Measurements from ENCODE around the gene PRPF31. TPM values are rescaled to one million over a fixed set of nuclear protein-coding genes. Genes with fewer than 3 reads are reported as not detected.

PRPF31 gene
- total RNA-seq, 1 experiment from 2014 or later, result 84.4 TPM

DNA sequence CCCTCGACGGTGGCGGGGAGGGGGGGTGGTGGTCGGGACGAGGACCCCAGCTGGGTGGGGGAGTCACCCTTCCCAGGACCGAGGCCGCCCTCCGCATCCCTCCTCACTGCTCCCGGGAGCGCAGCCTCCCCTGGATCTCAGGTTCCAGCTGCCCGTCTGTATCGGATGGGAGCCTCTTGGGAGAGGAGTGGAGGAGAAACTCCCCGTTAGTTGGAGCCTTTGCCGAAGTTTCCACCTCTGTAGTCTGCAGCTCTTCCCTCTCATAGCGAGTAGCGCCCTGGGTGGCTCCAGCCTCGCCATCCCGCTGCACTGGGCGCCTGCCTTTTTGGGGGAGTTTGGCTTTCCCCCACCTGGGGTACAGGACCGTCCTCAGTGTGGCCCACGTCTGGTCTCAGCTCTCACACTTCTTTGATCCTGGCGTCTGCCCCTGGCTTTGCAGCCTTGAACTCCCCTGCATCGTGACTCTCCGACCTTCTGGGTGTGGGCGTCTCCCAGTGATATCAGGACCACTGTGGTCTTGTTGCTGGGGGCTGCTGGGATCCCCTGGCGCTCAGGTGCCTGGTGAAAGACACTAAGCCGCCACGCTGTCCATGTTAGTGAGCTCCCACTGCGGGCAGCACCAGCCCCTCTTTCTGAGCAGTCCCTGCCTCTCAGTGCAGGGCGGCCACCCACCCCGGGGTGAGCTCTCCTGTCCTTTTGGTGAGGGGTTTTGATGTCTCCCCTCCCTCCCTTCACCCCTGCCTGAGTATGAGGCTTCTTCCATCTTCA lies 23.1 kb downstream of the PRPF31 start:
- TF ChIP-seq, protein P1, sequence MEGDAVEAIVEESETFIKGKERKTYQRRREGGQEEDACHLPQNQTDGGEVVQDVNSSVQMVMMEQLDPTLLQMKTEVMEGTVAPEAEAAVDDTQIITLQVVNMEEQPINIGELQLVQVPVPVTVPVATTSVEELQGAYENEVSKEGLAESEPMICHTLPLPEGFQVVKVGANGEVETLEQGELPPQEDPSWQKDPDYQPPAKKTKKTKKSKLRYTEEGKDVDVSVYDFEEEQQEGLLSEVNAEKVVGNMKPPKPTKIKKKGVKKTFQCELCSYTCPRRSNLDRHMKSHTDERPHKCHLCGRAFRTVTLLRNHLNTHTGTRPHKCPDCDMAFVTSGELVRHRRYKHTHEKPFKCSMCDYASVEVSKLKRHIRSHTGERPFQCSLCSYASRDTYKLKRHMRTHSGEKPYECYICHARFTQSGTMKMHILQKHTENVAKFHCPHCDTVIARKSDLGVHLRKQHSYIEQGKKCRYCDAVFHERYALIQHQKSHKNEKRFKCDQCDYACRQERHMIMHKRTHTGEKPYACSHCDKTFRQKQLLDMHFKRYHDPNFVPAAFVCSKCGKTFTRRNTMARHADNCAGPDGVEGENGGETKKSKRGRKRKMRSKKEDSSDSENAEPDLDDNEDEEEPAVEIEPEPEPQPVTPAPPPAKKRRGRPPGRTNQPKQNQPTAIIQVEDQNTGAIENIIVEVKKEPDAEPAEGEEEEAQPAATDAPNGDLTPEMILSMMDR (conservative IDR thresholded peaks at IDR 0.05), result no peak
- H4K91ac ChIP-seq (ENCODE audit: insufficient read length, low read depth, low read length), result no peak overlapping the region
- no peak overlapping the region for H2BK12ac ChIP-seq (ENCODE audit: insufficient read length, low read depth, low read length)
- H4K20me1 ChIP-seq (ENCODE audit: control insufficient read depth, insufficient read depth, insufficient read length), result peaks cover under 1% of the 10 kb centered on the region
- H2BK20ac ChIP-seq (ENCODE audit: low read depth, low read length, poor library complexity, severe bottlenecking), result no peak overlapping the region
- no peak overlapping the region for H2BK15ac ChIP-seq (ENCODE audit: low read depth, low read length)
- H3T11ph ChIP-seq (ENCODE audit: low read length), result no peak overlapping the region
- peak overlapping the region; percentile 28 for H3K4me2 ChIP-seq (ENCODE audit: insufficient read depth, insufficient read length, low read length)
- H2BK120ac ChIP-seq (ENCODE audit: low read depth, low read length, poor library complexity, severe bottlenecking), result no peak overlapping the region
- no peak overlapping the region for H3K23ac ChIP-seq (ENCODE audit: insufficient read length, low read depth, low read length)
- no peak overlapping the region for H2AFZ ChIP-seq (ENCODE audit: low read length)
- no peak overlapping the region for H3K4ac ChIP-seq (ENCODE audit: low read depth, low read length)
- no peak overlapping the region for H3K27ac ChIP-seq (ENCODE audit: insufficient read length, low read depth, low read length)
- no peak overlapping the region; the same call in 1 of the 2 replicates for H3K14ac ChIP-seq (ENCODE audit: insufficient read depth, low read length)
- peaks cover under 1% of the 10 kb centered on the region for H3K9me3 ChIP-seq (ENCODE audit: control insufficient read depth, low read depth, low read length)
- Mint-ChIP-seq H3K9me3 (peaks cover 6% of the 10 kb centered on the region in 2 experiments), H3K4me1 (peaks cover 37 to 39% of the 10 kb centered on the region in 2 experiments), H3K4me3 (peak overlapping the region; percentile 80 to 93), H3K36me3 (ENCODE audit: insufficient read depth in 1 of 3, low read depth in 3 of 3) (peaks cover 36 to 52% (median 39%) of the 10 kb centered on the region in 3 experiments), H3K27ac (peak overlapping the region; percentile 57 to 95 (median 91); a peak in 6 of 7 replicates), H3K27me3 (ENCODE audit: low read depth) (no peaks in the 10 kb centered on the region; the same call in 1 of the 2 replicates)
- H3K9ac ChIP-seq (ENCODE audit: extremely low read depth, insufficient read length, low read length), result no peak overlapping the region
- no peak overlapping the region for H2AK5ac ChIP-seq (ENCODE audit: insufficient read length, low read length)
- H3K4me1 ChIP-seq (ENCODE audit: insufficient read depth, low read length), result no peaks in the 10 kb centered on the region
- H3K79me1 ChIP-seq (ENCODE audit: insufficient read depth, low read depth, low read length, poor library complexity, severe bottlenecking), result peaks cover 14% of the 10 kb centered on the region
- H4K8ac ChIP-seq (replicated peaks; ENCODE audit: insufficient read length, low read depth, low read length), result no peak overlapping the region
- DNase-seq, result no peak
- H3K79me2 ChIP-seq (ENCODE audit: insufficient read depth, low read length), result peaks cover 24% of the 10 kb centered on the region; the same call in 1 of the 2 replicates
- H3K18ac ChIP-seq (ENCODE audit: insufficient read length, low read depth, low read length), result no peak overlapping the region
- H3K56ac ChIP-seq (ENCODE audit: insufficient read length, low read depth, low read length), result no peak overlapping the region
- H4K5ac ChIP-seq (ENCODE audit: insufficient read length, low read depth, low read length), result no peak overlapping the region
- no peaks in the 10 kb centered on the region for H3K27me3 ChIP-seq (ENCODE audit: insufficient read depth, low read length)
- no CpG with 5 or more reads among the region's 31 CpGs for WGBS (ENCODE audit: extremely low coverage, insufficient read length, low lambda C conversion rate)
- peaks cover 13% of the 10 kb centered on the region for H3K23me2 ChIP-seq (ENCODE audit: insufficient read length, low read depth, low read length, poor library complexity, severe bottlenecking)
- no peak overlapping the region for H2BK5ac ChIP-seq (ENCODE audit: insufficient read length, low read length)
